Measurements from ENCODE around the gene FOXO3B.
"Not testable (repeated sequence)": the region's sequence is repeated elsewhere in the genome, so short reads cannot be mapped to it uniquely, and the experiment has no call there.

The FOXO3B gene

GRCh38 chr17:18644291-18644690 is 37.8 kb downstream of the FOXO3B start, which contains the start of gene TBC1D28:
TBC1D28 (minus strand) TSS chr17:18644391; CDS start chr17:18641352, 3,039 bp downstream.
- not testable (repeated sequence) for DNase-seq

- DNase-seq = not testable (repeated sequence)
Measured at GRCh38 chr17:18643124-18643523, 39.0 kb downstream of the FOXO3B start.

GRCh38 chr17:18638357-18638756 is 43.8 kb downstream of the FOXO3B start:
- not testable (repeated sequence) for DNase-seq

- not testable (repeated sequence) for DNase-seq
Measured at GRCh38 chr17:18636237-18636636, 45.9 kb downstream of the FOXO3B start.

GRCh38 chr17:18635773-18636172 is 46.3 kb downstream of the FOXO3B start:
- not testable (repeated sequence) for DNase-seq

GRCh38 chr17:18634550-18635263 is 47.4 kb downstream of the FOXO3B start:
- DNase-seq = not testable (repeated sequence)
